Measurements from ENCODE around the gene VSIR. TPM values are rescaled to one million over a fixed set of nuclear protein-coding genes. Genes with fewer than 3 reads are reported as not detected.

Gene VSIR
- total RNA-seq, 1 experiment from 2014 or later, result 18.5 TPM

DNA sequence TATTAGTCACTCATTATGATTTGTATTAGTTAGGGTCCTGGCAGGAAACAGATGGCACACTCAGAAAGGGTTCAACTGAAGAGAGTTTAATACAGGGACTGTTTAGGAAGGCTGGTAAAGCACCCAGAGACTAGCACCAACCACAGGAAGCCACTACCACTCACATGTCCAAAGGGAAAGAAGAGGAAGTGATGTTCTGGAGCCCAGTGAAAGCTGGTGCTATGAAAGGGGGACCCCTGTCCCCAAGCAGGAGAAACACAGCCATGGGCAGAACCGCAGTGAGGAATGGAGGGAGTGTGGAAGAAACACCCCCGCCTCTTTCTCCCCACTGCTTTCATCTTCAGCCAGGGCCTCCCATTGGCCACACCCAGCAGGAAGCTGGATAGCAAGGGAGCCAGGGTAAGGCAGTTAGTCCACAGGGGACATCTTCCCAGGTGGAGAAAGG, 3.2 kb upstream of the VSIR start:
- ChIA-PET RAD21 (ENCODE audit: low non-redundant PET in 1 of 2, low total read pairs in 2 of 2, uncharacterized antibody in 2 of 2, unreplicated experiment in 2 of 2) (no interaction called here), CTCF (interaction anchor here (1.4 kb wide), 1 partner anchor 10 kb away, joined by 4 read pairs; no protein-coding TSS in a partner anchor)

DNA sequence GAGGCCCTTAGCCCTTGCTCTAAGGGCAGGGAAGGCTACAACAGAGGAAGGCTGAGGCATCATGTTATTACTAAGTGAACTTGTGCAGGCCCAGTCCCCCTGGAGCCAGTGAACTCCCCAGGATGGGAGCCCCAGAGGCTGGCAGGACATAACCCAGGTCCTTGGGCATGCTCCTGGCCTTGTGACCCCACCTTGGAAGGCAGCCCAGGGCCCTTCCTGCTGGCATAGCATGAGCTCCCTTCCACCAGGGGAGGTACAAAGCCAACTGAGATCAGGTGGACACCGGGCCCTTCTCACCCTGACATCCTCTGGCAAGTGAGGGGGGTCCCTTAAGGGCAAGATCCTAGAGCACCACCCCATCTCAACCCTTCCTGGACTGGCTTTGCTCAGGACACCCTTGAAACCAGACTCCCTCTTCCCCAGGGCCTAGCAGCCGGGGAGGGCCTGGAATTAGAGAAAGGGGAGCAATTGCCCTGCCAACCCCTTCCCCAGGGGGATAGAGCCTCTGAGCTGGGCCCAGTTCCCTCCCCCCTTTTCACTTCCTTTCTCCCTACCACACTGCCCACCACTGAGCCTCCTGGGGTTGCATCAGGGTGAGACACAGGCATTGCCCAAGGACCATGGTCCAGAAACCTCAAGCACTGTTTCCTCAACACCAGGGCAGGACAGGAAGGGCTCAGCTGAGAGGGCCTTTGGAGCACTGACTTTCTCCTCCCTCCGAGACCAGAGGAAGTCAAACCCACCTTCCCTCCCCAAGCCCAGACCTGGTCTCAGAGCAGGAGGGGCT, 1.8 kb upstream of the VSIR start:
- H3K4me2 ChIP-seq (ENCODE audit: low read length), result no peak overlapping the region
- H2AFZ ChIP-seq (ENCODE audit: low read depth, low read length, poor library complexity, severe bottlenecking), result no peak overlapping the region
- no peaks in the 10 kb centered on the region for H3K79me2 ChIP-seq (ENCODE audit: insufficient read depth, low read length)
- no peak overlapping the region for H3K27ac ChIP-seq (ENCODE audit: low read depth, low read length)
- no peak overlapping the region for H3K9ac ChIP-seq (ENCODE audit: low read length)
- intact Hi-C loops (cut with micrococcal nuclease), result loop anchor here (5.0 kb wide), 1 partner anchor 78 kb away; no protein-coding TSS in a partner anchor
- no TSS peak for BruUV-seq (replicated peaks)
- ChIA-PET POLR2A (no interaction called here), RAD21 (ENCODE audit: low non-redundant PET in 1 of 2, low total read pairs in 2 of 2, uncharacterized antibody in 2 of 2, unreplicated experiment in 2 of 2) (no interaction called here), CTCF (interaction anchor here (1.4 to 3.8 kb wide), 2 partner anchors 8 to 78 kb away, joined by 4 to 14 read pairs; no protein-coding TSS in a partner anchor)
- no peaks in the 10 kb centered on the region for H4K20me1 ChIP-seq (ENCODE audit: insufficient read depth)
- H3K9me2 ChIP-seq (ENCODE audit: insufficient read depth), result no peaks in the 10 kb centered on the region
- TF ChIP-seq SIN3A (IDR thresholded peaks at IDR 0.05; ENCODE audit: low read depth), result no peak
- no peak for TF ChIP-seq FOSL1 (IDR thresholded peaks at IDR 0.05; ENCODE audit: low read depth)
- TF ChIP-seq MAX (IDR thresholded peaks at IDR 0.05), result no peak
- TF ChIP-seq, protein P1, sequence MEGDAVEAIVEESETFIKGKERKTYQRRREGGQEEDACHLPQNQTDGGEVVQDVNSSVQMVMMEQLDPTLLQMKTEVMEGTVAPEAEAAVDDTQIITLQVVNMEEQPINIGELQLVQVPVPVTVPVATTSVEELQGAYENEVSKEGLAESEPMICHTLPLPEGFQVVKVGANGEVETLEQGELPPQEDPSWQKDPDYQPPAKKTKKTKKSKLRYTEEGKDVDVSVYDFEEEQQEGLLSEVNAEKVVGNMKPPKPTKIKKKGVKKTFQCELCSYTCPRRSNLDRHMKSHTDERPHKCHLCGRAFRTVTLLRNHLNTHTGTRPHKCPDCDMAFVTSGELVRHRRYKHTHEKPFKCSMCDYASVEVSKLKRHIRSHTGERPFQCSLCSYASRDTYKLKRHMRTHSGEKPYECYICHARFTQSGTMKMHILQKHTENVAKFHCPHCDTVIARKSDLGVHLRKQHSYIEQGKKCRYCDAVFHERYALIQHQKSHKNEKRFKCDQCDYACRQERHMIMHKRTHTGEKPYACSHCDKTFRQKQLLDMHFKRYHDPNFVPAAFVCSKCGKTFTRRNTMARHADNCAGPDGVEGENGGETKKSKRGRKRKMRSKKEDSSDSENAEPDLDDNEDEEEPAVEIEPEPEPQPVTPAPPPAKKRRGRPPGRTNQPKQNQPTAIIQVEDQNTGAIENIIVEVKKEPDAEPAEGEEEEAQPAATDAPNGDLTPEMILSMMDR (IDR thresholded peaks at IDR 0.05 in 2 of 3, conservative IDR thresholded peaks at IDR 0.05 in 1 of 3; ENCODE audit: borderline replicate concordance in 1 of 3, insufficient read depth in 1 of 3, low read depth in 2 of 3, low read length in 2 of 3), result no peak
- no peak for TF ChIP-seq JUND (IDR thresholded peaks at IDR 0.05)
- no peak for TF ChIP-seq REST (IDR thresholded peaks at IDR 0.05; ENCODE audit: low read depth)
- ATAC-seq, result no peak
- H3K27me3 ChIP-seq (ENCODE audit: insufficient read depth, low read length), result no peaks in the 10 kb centered on the region
- peaks cover 30 to 52% of the 10 kb centered on the region in 2 experiments for H3K4me1 ChIP-seq (ENCODE audit: control insufficient read depth in 1 of 2, insufficient read depth in 2 of 2, low read length in 2 of 2)
- H3K4me3 ChIP-seq (replicated peaks in 1 of 2; ENCODE audit: low read depth in 1 of 2, low read length in 2 of 2), result no peak overlapping the region
- no peaks in the 10 kb centered on the region for H3K36me3 ChIP-seq (ENCODE audit: control insufficient read depth in 1 of 2, insufficient read depth in 2 of 2, low read length in 2 of 2)
- no peak for DNase-seq (ENCODE audit: low read depth, low spot score)
- peaks cover 0 to 5% of the 10 kb centered on the region in 2 experiments; a peak in 1 of 4 replicates for H3K9me3 ChIP-seq (ENCODE audit: control insufficient read depth in 1 of 2, insufficient read depth in 1 of 2, low read depth in 1 of 2, low read length in 2 of 2)

More for the DNA sequence above, 3.2 kb upstream of the VSIR start:
- Histone ChIP-seq H3K27ac (ENCODE audit: low read depth, low read length) (no peak overlapping the region), H3K36me3 (ENCODE audit: control insufficient read depth in 1 of 2, insufficient read depth in 2 of 2, low read length in 2 of 2) (no peaks in the 10 kb centered on the region), H3K9me2 (ENCODE audit: insufficient read depth) (no peaks in the 10 kb centered on the region), H3K9me3 (ENCODE audit: control insufficient read depth in 1 of 2, insufficient read depth in 1 of 2, low read depth in 1 of 2, low read length in 2 of 2) (peaks cover 0 to 5% of the 10 kb centered on the region in 2 experiments; a peak in 1 of 4 replicates), H3K4me1 (ENCODE audit: control insufficient read depth in 1 of 2, insufficient read depth in 2 of 2, low read length in 2 of 2) (peaks cover 21 to 38% of the 10 kb centered on the region in 2 experiments), H4K20me1 (ENCODE audit: insufficient read depth) (no peaks in the 10 kb centered on the region), H3K4me2 (ENCODE audit: low read length) (no peak overlapping the region), H2AFZ (ENCODE audit: low read depth, low read length, poor library complexity, severe bottlenecking) (no peak overlapping the region), H3K27me3 (ENCODE audit: insufficient read depth, low read length) (no peaks in the 10 kb centered on the region), H3K4me3 (replicated peaks in 1 of 2; ENCODE audit: low read depth in 1 of 2, low read length in 2 of 2) (no peak overlapping the region), H3K9ac (ENCODE audit: low read length) (no peak overlapping the region), H3K79me2 (ENCODE audit: insufficient read depth, low read length) (no peaks in the 10 kb centered on the region)
- intact Hi-C loops (cut with micrococcal nuclease), result no loop called here
- BruUV-seq (replicated peaks), result no TSS peak
- DNase-seq (ENCODE audit: low read depth, low spot score), result no peak
- TF ChIP-seq FOSL1 (IDR thresholded peaks at IDR 0.05; ENCODE audit: low read depth) (no peak), TCF7L2 (IDR thresholded peaks at IDR 0.05; ENCODE audit: borderline replicate concordance, extremely low read depth, insufficient read depth, insufficient read length) (peak; percentile 50), SRF (IDR thresholded peaks at IDR 0.05; ENCODE audit: low read depth) (no peak)
- ATAC-seq, result no peak
- POLR2A ChIA-PET, result interaction anchor here (1.3 kb wide), 1 partner anchor 8 kb away, joined by 3 read pairs; no protein-coding TSS in a partner anchor

Data from HCT116 (cell line).